ENCODE results near the gene MLLT10. TPM values are rescaled to one million over a fixed set of nuclear protein-coding genes. Genes with fewer than 3 reads are reported as not detected.

The MLLT10 gene
- total and polyA plus RNA-seq, 2 donors (not counting 3 experiments of a cell fraction or from before 2014, with no cell fraction given), result 35.4 to 54.0 TPM

DNA sequence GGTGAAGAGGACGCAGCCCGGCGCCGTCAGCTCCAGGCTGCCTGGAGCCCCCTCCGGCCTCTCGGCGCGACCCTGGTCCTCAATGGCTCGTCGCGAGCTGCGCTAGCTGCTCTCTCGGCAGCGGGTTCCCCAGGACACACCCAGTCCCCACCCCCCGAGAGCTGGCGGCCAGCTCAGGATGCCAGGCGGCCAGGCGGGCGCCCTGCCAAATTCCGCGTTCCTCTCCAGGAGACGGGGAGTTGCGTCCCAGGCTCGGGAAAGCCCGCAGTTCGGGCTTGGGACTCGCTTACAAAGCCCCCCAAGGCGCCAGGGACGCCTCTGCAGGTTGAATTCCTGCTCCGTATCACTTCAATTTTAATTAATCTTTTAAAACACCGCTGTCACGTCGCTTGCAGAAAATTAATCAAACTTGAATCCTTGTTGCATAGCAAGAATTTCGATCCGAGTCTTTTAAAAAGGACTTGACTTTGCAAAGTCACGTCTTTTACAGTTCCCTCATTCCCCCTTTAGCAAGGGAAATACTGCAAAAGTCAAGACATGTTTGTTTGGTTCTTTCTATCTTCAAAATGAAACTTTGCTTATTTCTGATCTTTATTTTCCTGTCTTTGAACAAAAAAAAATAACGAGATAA is 36.7 kb upstream of the MLLT10 start:
- no peaks in the 10 kb centered on the region for H3K36me3 ChIP-seq (ENCODE audit: control insufficient read depth in 2 of 2, extremely low read depth in 1 of 2, insufficient read depth in 2 of 2, low read length in 2 of 2)
- BruUV-seq (replicated peaks), result no TSS peak
- intact Hi-C loops (cut with micrococcal nuclease), result loop anchor here (1.0 to 10.0 kb wide), 10 partner anchors 28 to 1598 kb away; partner anchors contain the start of genes COMMD3, MSRB2 and SKIDA1
- peaks cover 10 to 29% of the 10 kb centered on the region in 2 experiments for H3K27me3 ChIP-seq (ENCODE audit: control insufficient read depth in 2 of 2, insufficient read depth in 2 of 2, low read length in 2 of 2)
- DNase-seq (ENCODE audit: low read depth, low spot score) (peak; percentile 83), FAIRE-seq (peak; percentile 73)
- H4K20me1 ChIP-seq (replicated peaks; ENCODE audit: control insufficient read depth, extremely low read depth, insufficient read depth, low read length), result no peaks in the 10 kb centered on the region
- H2AFZ ChIP-seq (ENCODE audit: low read depth, low read length), result peak overlapping the region; percentile 91
- H3K4me1 ChIP-seq (ENCODE audit: control insufficient read depth, extremely low read depth, insufficient read depth, low read length), result peaks cover 12% of the 10 kb centered on the region
- dilution Hi-C loops (cut with MboI; ENCODE audit: extremely low pct_ligation_motif_present, low sequenced_read_pairs), result no loop called here
- TF ChIP-seq MYC (IDR thresholded peaks at IDR 0.05; ENCODE audit: low read depth, low read length) (no peak), FOS (IDR thresholded peaks at IDR 0.05; ENCODE audit: borderline replicate concordance, insufficient read depth, low read length) (no peak), POLR2A (IDR thresholded peaks at IDR 0.05; ENCODE audit: low read depth, low read length) (no peak), JUN (IDR thresholded peaks at IDR 0.05; ENCODE audit: borderline replicate concordance, insufficient read depth, insufficient read length, low read depth) (no peak), GATA2 (IDR thresholded peaks at IDR 0.05; ENCODE audit: insufficient read depth, insufficient read length, low read depth, low read length) (no peak), EZH2 (IDR thresholded peaks at IDR 0.05; ENCODE audit: borderline replicate concordance, low read depth, low read length, severe bottlenecking) (no peak), POLR2AphosphoS5 (IDR thresholded peaks at IDR 0.05; ENCODE audit: insufficient read depth, low read depth, low read length) (no peak)
- TF ChIP-seq, protein P1, sequence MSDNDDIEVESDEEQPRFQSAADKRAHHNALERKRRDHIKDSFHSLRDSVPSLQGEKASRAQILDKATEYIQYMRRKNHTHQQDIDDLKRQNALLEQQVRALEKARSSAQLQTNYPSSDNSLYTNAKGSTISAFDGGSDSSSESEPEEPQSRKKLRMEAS (IDR thresholded peaks at IDR 0.05; ENCODE audit: insufficient read depth, insufficient read length), result no peak
- TF ChIP-seq, protein P2, sequence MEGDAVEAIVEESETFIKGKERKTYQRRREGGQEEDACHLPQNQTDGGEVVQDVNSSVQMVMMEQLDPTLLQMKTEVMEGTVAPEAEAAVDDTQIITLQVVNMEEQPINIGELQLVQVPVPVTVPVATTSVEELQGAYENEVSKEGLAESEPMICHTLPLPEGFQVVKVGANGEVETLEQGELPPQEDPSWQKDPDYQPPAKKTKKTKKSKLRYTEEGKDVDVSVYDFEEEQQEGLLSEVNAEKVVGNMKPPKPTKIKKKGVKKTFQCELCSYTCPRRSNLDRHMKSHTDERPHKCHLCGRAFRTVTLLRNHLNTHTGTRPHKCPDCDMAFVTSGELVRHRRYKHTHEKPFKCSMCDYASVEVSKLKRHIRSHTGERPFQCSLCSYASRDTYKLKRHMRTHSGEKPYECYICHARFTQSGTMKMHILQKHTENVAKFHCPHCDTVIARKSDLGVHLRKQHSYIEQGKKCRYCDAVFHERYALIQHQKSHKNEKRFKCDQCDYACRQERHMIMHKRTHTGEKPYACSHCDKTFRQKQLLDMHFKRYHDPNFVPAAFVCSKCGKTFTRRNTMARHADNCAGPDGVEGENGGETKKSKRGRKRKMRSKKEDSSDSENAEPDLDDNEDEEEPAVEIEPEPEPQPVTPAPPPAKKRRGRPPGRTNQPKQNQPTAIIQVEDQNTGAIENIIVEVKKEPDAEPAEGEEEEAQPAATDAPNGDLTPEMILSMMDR (IDR thresholded peaks at IDR 0.05; ENCODE audit: extremely low read depth in 1 of 2, insufficient read depth in 1 of 2, low read depth in 1 of 2, low read length in 2 of 2), result no peak
- peak overlapping the region; percentile 90 for H3K4me2 ChIP-seq (ENCODE audit: insufficient read depth, low read length)
- ChIA-PET POLR2A (interaction anchor here (0.6 to 2.3 kb wide), 3 partner anchors 19 to 29 kb away, joined by 6 to 11 read pairs (median 7); partner anchors contain the start of gene SKIDA1), CTCF (interaction anchor here (0.6 to 7.5 kb wide), 26 partner anchors 9 to 1491 kb away, joined by 3 to 125 read pairs (median 6); partner anchors contain the start of genes DNAJC1, MLLT10 and SKIDA1)
- no peak overlapping the region for H3K27ac ChIP-seq (ENCODE audit: insufficient read depth, low read depth, low read length)
- H3K9ac ChIP-seq (replicated peaks; ENCODE audit: extremely low read depth, insufficient read depth, low read length), result peak overlapping the region; percentile 11
- no peaks in the 10 kb centered on the region for H3K79me2 ChIP-seq (ENCODE audit: control insufficient read depth, insufficient read depth, low read length)
- H3K9me1 ChIP-seq (replicated peaks; ENCODE audit: control insufficient read depth, extremely low read depth, insufficient read depth, low read length), result no peaks in the 10 kb centered on the region
- no peaks in the 10 kb centered on the region for H3K9me3 ChIP-seq (replicated peaks; ENCODE audit: control insufficient read depth, insufficient read depth, low read length)
- H3K4me3 ChIP-seq (replicated peaks in 1 of 3; ENCODE audit: insufficient read depth in 1 of 3, low read depth in 1 of 3, low read length in 3 of 3), result peak overlapping the region; percentile 79 to 94 (median 86)

All from endothelial cell of umbilical vein (primary cell).